Lower leg skin (tissue), 3 donors: ENCODE measurements around the gene FOS.

Experiments used
- POLR2A ChIP-seq, 2 donors: fragments of 450-650 bp; IDR thresholded peaks; one replicate each; pipeline ENCODE4 v1.6.1; 2016 to 2017; ENCODE audit warnings: antibody characterized with exemption in 2 of 2, mild to moderate bottlenecking in 1 of 2, moderate library complexity in 1 of 2
- TF ChIP-seq, protein P1 (sequence below), 3 donors: fragments of 450-650 bp; IDR thresholded peaks; one replicate each; pipeline ENCODE4 v1.5.1; 2016; ENCODE audit warnings: antibody characterized with exemption in 3 of 3, mild to moderate bottlenecking in 3 of 3, moderate library complexity in 2 of 3

DNA sequence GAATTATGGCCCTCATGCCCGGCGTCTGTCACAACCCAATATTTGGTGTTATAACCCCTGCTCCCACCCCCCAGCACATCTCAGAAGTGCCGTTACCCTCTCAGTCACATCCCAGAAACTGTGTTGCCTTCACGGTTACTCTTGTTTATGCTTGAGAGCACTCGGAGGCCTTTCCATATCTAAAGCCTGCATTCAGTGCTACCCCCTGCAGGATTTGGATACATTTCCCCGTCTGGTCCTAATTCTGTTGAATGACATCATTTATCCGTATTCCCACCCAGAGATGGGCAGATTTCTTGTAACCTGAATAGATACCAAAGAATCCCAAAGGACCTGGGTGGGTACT is 19.1 kb upstream of the FOS start:
- TF ChIP-seq, protein P1, sequence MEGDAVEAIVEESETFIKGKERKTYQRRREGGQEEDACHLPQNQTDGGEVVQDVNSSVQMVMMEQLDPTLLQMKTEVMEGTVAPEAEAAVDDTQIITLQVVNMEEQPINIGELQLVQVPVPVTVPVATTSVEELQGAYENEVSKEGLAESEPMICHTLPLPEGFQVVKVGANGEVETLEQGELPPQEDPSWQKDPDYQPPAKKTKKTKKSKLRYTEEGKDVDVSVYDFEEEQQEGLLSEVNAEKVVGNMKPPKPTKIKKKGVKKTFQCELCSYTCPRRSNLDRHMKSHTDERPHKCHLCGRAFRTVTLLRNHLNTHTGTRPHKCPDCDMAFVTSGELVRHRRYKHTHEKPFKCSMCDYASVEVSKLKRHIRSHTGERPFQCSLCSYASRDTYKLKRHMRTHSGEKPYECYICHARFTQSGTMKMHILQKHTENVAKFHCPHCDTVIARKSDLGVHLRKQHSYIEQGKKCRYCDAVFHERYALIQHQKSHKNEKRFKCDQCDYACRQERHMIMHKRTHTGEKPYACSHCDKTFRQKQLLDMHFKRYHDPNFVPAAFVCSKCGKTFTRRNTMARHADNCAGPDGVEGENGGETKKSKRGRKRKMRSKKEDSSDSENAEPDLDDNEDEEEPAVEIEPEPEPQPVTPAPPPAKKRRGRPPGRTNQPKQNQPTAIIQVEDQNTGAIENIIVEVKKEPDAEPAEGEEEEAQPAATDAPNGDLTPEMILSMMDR (IDR thresholded peaks at IDR 0.05), result no peak
- no peak for TF ChIP-seq POLR2A (IDR thresholded peaks at IDR 0.05)
